ENCODE measurements around the gene PARD3.

DNA sequence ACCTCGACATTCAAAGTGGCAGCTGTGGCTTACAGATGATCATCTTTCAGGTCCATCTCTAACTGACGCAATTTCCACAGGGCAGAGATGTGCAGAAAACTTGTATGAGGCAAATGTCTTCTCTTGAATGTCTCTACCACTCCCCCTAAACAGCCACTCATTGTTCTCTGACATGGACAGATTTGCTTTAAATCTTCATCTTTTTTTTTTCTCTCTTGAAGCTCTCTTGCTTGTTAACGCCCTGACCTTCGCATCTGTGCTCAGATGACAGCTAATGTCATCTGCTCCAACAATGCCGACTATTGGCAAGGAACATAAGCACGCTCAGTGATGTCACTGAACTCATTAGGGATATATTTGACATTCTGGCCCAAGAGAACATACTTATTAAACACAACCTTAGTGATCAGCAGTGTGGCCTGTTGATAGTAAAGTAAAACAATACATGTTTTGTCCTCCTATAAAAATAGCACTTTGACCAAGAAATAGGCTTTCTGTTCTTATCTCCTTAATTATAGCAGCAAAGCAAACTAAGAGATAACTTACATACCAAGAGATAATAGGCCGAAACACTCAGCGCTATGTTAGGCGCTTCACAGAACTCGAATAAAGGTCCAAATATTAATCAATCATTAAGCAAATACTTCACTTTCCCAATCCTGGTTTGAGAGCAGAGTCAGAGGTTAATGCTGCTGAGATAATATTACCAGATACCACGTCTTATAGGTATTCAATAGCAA, 583.5 kb downstream of the PARD3 start:
- TF ChIP-seq, protein P1, sequence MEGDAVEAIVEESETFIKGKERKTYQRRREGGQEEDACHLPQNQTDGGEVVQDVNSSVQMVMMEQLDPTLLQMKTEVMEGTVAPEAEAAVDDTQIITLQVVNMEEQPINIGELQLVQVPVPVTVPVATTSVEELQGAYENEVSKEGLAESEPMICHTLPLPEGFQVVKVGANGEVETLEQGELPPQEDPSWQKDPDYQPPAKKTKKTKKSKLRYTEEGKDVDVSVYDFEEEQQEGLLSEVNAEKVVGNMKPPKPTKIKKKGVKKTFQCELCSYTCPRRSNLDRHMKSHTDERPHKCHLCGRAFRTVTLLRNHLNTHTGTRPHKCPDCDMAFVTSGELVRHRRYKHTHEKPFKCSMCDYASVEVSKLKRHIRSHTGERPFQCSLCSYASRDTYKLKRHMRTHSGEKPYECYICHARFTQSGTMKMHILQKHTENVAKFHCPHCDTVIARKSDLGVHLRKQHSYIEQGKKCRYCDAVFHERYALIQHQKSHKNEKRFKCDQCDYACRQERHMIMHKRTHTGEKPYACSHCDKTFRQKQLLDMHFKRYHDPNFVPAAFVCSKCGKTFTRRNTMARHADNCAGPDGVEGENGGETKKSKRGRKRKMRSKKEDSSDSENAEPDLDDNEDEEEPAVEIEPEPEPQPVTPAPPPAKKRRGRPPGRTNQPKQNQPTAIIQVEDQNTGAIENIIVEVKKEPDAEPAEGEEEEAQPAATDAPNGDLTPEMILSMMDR (IDR thresholded peaks at IDR 0.05; ENCODE audit: poor library complexity), result no peak
- TF ChIP-seq EZH2phosphoT487 (IDR thresholded peaks at IDR 0.05; ENCODE audit: low read depth, severe bottlenecking, unreplicated experiment), result no peak
